GM19463 (cell line): ENCODE data around the gene GRSF1.
A peak's percentile ranks its signal among the peaks of the same experiment; 100 is the strongest.
"Not testable (repeated sequence)": the region's sequence is repeated elsewhere in the genome, so short reads cannot be mapped to it uniquely, and the experiment has no call there.

Source experiments
- ATAC-seq: cut with Tn5 transposase; IDR thresholded peaks from one replicate; pipeline ENCODE4 v1.9.1; 2021; ENCODE audit warnings: mild to moderate bottlenecking, moderate library complexity; ENCODE audit not compliant: unreplicated experiment

GRSF1 gene

DNA sequence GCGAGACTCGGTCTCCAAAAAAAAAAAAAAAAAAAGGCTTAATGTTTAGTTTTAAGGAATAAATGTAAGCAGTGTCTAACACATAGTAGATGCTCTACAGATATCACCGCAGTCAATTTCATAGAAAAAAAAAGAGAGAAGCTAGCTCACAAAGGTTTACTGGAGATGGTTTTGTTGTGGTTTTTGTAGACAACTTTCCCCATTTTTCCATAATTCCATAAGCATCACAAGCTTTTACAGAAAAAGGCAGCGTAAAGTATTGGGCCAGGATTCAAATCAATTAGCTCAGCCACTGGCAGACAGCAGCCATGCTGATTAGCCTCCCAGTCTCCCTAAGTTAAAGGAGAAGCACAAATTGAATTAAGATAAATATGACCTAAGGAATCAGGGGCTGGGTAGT lies 1.5 kb downstream of the GRSF1 start:
- no peak for ATAC-seq

DNA sequence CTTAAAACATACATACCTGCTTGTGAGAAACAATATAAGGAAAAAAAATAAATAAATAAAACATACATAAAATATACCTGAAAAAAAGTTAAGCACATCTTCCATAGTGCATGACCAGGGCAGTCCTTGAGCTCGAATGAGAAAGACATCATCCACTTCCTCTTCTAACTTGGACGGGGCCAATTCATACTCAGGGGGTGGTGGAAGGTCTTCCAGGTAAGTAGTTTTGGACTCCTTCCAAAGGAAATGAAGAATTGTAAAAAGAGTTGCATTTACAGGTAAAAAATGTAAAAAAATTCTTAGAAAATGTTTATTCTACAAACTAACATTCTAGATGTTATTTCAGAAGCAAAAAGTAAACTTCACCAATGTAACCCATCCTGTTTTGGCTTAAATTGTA lies 3.6 kb downstream of the GRSF1 start:
- ATAC-seq, result no peak

DNA sequence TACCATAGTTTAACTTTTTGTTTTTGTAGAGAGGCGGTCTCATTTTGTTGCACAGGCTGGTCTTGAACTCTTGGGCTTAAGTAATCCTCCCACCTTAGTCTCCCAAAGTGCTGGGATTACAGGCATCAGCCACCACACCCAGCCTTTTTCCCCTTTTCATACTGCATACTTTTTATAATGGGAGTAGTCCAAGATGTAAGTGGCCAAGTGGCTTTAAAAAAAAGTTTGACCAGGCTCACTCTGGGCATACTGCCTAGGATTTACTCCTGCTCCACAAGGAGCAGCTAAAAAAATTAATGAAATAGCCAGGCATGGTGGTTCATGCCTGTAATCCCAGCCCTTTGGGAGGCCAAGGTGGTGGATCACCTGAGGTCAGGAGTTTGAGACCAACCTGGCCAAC lies 6.0 kb downstream of the GRSF1 start:
- no peak for ATAC-seq

DNA sequence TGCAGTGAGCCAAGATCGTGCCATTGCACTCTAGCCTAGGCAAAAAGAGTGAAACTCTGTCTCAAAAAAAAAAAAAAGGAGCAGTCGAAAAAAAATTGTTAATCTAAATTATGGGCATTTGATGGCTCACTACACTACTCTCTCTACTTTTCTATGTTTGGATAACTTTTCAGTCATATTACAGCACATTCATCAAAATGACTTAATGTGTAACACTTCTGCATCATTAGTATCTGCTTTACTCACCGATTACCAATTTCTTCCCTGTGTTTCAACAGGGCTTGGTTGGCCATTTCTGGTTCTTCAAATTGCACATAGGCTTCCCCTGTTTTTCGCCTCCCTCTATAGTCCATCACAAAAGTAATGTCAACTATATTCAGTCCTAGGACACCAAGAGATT lies 8.4 kb downstream of the GRSF1 start:
- ATAC-seq, result no peak

DNA sequence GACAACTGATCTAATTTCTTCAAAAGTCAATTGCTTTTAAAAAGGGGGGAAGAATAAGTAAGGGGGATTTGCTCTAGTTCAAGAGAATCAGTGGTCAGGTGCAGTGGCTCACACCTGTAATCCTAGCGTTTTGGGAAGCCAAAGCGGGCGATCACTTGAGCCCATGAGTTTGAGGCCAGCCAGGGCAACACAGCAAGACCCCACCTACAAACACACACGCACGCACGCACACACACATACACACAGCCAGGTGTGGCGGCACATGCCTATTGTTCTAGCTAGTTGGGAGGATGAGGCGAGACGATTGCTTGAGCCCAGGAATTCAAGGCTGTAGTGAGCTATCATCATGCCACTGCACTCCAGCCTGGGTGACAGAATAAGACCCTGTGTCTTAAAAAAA lies 9.6 kb downstream of the GRSF1 start:
- no peak for ATAC-seq

DNA sequence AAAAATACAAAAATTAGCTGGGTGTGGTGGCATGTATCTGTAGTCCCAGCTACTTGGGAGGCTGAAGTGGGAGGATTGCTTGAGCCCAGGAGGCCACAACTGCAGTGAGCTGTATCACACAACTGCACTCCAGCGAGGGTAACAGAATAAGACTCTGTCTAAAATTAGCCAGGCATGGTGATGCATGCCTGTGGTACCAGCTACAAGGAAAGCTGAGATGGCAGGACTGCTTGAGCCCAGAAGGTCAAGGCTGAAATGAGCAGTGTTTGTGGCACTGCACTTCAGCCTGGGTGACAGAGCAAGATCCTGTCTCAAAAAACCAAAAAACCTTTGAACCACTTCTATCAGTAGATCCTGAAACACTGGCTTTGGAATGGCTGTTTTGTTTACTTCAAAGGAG lies 10.2 kb downstream of the GRSF1 start:
- ATAC-seq, result no peak

DNA sequence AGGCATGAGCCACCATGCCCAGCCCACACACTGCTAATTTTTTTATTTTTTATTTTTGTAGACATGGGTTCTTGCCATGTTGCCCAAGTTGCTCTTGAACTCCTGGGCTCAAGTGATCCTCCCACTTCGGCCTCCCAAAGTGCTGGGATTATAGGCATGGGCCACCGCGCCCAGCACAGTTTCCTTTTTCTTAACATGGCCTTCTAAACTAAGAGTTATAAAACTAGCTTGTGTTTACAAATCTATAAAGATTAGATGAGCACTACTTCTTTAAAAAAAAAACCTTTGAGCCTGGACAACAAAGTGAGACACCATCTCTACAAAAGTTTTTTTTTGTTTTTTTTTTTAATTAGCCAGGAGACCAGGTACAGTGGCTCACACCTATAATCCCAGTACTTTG lies 10.7 kb downstream of the GRSF1 start:
- no peak for ATAC-seq

DNA sequence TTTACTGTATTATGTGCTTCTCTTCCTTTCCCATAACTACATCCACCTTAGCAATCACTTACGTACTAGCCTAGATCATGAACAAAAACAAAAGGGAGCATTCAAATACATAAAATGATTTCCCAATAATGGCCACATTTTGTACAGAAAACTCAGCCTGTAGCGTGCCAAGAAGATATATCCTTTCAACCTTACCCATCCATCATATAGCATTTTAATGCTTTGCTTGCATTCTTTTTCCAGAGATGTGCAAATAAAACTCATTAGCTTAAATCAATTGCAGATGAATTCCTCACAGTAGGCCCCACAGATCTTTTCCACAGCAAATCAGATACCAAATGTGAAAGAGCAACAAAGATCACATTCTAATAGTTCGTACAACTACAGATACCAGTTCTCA lies 20.8 kb downstream of the GRSF1 start:
- ATAC-seq, result no peak

DNA sequence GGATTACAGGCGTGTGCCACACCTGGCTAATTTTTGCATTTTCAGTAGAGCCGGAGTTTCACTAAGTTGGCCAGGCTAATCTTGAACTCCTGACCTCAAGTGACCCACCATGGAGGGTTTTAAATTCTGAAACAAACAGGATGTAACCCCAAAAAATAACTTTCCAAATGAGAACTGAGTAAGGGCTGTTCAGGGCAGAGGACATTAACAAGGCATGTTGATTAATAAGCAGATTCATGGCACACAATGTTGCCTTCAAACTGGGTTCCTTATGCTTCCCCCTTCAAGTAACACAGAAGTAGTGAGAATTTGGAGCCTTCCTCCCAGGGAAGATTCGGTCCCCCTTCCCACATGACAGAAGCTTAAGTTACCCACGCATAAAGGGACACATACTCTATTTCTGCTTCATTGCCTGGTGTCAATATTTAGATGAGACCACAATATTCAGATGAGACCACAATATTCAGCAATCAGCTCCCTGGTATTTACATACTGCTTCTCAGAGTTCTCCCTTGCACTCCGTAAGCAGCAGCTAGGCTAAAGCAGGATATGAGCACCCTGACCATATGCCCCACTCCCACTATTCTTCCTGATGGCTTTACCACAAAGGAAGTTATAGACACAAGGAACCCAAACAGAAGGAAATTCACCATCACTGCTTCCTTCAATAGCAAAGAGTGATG lies 21.4 kb downstream of the GRSF1 start:
- ATAC-seq, result peak; percentile 56

DNA sequence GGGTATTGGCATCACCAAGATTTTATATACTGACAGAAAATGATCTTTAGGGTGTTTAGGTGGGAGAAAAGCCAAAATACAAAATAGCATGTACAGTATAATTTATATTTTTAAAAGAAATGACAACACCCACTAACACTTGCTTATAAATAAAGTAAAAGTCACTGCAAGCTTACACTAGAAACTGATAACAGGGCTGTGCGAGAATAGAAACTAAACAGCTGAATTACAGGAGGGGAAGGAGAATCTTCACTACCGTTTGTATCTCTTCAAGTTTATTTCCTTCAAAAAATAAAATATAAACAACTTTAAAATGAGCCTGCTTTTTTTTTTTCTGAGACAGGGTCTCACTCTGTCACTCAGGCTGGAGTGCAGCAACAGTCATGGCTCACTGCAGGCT lies 22.8 kb downstream of the GRSF1 start:
- no peak for ATAC-seq

DNA sequence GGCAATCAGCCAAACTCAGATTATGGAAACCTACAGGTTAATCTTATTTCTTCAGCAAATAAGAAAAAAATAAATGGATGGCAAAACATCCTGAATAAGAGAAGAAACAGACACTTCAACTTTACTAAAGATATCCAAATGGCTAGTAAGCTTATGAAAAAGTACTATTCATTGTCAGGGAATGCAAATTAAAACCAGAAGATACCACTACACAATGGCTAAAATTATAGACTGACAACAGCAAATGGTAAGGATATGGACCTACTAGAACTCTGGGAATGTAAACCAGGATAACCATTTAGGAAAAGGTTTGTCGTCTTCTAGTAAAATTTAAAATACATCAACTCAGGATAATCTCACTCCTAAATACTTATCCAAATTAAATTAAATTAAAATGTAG lies 24.3 kb downstream of the GRSF1 start:
- no peak for ATAC-seq

DNA sequence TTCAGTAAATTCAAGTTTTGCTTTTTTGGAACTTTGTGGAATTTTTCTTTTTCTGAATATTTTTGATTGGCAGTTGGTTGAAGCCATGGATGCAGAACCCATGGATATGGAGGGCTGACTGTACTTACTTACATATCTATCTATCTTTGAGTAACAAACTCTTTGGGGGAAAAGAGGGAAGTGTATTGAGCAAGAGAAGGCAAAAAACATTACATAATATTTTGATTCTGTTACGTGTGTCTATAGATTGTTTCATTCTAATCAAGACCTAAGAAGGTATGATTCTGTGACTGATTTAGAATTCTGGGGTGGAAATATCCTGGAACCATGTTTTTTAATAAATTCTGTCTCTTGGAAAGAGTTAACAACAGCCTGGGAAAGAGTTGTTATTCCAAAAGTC lies 31.5 kb downstream of the GRSF1 start:
- no peak for ATAC-seq

DNA sequence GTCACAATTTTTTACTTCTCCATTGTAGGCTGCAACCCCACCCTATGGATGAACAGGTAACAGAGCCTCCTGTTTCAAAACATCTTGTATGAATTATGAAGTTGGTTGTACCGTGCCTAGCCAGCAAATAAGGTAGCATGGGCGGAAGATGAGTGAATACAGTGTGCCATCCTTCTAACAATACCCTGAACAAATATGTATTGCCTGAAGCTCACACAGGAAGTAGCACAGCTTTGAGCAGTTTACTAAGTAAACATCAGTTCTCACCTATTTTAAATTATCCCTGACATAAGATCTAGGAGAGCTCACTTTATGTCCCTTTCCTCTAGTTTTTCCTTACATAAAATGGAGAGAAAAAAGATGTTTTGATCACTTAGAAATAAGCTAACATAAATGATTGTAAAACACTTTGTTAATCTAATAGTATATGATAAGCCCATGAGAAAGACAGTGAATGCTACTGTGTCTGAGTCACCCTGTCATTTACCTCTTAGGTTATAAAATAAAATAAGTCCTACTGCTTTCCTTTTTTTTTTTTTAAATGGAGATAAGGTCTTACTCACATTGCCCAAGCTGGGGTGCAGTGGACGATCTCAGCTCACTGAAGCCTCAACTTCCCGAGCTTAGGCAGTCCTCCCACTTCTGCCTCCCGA lies 36.6 kb downstream of the GRSF1 start:
- no peak for ATAC-seq

DNA sequence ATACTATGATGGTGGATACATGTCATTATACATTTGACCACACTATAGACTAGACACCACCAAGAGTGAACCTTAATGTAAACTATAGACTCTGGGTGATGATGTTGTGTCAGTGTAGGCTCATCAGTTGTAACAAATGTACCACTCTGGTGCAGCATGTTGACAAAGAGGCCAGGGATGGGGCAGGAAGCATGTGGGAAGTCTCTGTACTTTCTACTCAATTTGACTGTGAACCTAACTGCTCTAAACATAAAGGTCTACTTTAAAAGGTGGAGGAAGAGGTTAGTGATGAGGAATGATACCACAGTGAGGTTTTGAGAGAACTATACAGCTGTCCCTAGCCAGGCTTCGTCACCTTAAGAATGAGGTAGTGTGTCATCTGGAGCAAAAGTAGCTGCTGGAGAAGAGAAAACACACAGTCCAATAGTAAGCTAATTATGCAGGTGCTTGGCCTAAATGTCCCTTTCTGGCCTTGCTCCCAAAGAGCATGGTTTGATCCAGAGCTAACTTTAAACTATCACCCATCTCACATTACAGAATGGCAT lies 38.4 kb downstream of the GRSF1 start:
- ATAC-seq, result peak; percentile 81

DNA sequence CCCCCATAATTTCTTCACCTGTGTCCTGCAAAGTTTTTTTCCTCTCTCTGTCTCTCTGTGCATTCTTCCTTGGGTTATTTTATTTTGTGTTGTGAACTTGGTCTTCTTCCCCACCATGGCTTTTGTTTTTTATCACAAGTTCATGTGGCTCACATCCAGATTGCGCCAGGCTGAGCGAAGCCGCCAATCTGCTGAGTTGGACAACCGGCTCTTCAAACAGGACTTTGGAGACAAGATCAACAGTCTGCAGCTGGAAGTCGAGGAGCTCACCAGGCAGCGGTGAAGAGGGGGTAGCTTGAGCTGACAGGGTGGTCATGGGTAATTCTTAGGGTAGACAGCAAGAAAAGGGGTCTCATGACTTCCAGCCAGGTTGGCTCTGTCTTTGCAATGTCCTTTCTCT lies 46.1 kb downstream of the GRSF1 start:
- no peak for ATAC-seq

DNA sequence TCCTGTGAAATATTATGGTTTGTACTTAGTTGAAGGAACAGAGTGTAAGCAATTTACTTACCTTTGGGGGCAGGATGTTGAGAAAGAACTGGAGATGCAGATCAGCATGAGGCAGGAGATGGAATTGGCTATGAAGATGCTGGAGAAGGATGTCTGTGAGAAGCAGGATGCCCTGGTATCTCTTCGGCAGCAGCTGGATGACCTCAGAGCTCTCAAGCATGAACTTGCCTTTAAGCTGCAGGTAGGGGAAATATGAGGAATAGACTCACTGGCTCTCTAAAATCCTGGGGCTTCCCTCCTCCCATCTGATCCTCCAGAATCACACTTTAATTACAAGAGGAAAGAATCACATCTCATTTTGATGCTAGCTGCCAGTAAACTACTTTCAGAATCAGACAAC lies 51.0 kb downstream of the GRSF1 start:
- no peak for ATAC-seq

DNA sequence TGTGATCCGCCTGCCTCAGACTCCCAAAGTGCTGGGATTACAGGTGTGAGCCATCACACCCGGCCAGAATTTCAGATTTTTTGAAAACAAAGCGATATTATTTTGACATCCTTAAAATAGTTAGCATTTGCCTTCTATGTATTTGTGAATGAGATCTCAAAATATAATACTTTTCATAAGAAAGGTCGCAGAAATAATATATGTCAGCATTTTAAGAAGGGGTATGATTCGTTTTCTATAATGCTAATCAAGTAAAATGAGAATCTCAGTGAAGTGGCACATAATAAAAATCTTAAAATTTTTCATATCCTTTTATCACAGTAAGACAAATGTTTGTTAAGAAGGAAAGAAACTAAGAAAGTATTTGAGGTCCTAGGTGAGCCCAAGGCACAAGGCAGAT lies 52.2 kb downstream of the GRSF1 start:
- no peak for ATAC-seq

DNA sequence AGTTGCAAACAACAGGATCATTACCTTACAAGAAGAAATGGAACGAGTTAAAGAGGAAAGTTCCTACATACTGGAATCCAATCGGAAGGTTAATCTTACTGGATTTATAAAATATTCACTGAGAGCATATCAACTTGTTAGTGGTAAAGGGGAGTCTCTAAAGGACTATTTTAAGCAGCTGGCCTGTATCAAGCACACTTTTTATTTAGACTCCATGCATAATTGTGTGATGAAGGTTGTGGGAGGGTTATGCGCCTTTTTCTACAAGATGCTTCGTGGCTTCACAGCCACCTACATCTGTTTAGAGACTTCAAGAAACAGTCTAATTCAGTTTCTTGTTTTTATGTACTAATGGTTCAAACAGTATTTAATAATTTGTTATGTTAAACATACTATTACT lies 56.6 kb downstream of the GRSF1 start:
- ATAC-seq, result no peak

DNA sequence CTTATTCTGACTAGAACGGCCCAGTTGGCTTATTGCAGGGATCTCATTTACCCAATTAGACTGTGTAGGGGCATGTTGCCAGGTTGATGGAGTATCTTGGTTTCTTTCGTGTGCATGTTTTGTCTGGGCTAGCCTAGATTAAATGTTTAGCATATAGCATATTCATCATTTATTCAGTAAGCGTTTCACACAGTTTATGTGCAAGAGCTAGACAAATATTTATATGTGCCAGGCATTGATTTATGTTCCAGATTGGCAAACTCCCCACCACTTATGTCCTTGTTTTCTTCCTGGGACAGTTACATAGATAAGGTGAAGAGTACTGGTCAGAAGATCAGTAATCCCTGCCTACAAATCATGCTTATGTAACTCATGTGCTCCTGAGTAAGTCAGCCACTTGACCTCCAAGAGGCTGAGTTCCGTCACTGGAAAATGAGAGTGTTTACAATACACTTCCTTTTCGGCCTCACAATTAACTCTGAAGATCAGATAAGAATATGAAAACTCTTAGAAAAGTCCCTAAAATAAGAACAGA lies 60.7 kb downstream of the GRSF1 start:
- no peak for ATAC-seq

DNA sequence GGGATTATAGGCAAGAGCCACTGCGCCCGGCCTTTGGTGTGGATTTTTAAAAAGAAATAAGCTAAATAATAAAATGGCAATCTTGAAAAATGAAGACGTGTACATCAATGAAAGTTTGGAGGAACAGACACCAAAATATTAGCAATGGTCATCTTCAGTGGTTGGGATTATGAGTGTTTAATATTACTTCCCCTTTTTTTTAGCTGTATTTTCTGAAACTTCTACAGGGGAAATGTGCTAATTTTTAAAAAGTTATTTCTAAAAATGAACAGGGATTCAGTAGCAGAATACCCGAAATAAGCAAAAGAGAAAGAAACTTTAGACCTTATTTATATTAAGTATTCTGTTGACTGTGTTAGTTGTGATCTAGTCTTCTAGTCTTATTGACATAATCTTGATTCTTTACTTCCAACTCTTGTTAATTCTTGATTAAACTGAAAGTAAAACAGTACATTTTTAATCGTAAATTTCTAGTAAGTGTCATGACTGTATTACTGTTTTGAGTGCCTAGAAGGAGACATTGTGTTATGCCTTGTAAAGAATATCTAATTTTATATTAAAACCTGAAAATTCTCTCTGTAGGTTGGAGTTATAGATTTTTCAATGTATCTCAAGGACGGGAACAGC lies 66.6 kb downstream of the GRSF1 start:
- ATAC-seq, result no peak

DNA sequence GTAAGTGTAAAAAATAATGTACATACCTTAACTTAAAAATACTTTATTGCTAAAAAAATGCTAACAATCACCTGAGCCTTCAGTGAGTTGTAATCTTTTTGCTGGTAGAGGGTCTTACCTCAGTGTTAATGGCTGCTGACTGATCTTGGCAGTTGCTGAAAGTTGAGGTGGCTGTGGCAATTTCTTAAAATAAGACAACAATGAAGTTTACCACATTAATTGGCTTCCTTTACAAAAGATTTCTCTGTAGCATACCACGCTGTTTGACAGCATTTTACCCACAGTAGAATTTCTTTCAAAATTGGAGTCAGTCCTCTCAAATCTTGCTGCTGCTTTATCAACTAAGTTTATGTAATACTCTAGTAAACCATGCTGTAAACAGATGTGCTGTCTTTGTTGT lies 70.3 kb downstream of the GRSF1 start:
- not testable (repeated sequence) for ATAC-seq
